Measurements from ENCODE around the gene MICAL1.

DNA sequence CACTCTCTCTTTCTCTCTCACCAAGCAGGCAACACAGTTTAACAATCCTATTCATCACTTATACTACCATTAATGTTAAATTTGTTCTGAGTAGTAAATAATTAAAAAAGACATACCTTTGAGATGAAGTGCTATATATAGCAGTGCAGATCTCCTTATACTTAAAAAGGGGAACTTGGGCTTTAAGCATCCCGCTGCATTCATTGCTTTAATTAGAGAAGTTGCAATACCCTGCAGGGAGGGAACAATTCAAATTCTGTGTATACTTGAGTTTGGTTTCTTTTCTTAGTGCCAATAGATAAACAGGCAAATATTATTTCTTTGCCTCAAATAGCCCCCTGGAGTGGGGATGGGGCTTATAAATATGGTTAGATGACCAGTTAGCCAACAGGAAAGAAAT, 38.3 kb upstream of the MICAL1 start:
- no peak for TF ChIP-seq CTCF (IDR thresholded peaks at IDR 0.05; ENCODE audit: poor library complexity, severe bottlenecking)
- no peak for TF ChIP-seq POLR2AphosphoS5 (IDR thresholded peaks at IDR 0.05)
- no peak for TF ChIP-seq EP300 (conservative IDR thresholded peaks at IDR 0.05; ENCODE audit: poor library complexity, severe bottlenecking)
- TF ChIP-seq, protein P1, sequence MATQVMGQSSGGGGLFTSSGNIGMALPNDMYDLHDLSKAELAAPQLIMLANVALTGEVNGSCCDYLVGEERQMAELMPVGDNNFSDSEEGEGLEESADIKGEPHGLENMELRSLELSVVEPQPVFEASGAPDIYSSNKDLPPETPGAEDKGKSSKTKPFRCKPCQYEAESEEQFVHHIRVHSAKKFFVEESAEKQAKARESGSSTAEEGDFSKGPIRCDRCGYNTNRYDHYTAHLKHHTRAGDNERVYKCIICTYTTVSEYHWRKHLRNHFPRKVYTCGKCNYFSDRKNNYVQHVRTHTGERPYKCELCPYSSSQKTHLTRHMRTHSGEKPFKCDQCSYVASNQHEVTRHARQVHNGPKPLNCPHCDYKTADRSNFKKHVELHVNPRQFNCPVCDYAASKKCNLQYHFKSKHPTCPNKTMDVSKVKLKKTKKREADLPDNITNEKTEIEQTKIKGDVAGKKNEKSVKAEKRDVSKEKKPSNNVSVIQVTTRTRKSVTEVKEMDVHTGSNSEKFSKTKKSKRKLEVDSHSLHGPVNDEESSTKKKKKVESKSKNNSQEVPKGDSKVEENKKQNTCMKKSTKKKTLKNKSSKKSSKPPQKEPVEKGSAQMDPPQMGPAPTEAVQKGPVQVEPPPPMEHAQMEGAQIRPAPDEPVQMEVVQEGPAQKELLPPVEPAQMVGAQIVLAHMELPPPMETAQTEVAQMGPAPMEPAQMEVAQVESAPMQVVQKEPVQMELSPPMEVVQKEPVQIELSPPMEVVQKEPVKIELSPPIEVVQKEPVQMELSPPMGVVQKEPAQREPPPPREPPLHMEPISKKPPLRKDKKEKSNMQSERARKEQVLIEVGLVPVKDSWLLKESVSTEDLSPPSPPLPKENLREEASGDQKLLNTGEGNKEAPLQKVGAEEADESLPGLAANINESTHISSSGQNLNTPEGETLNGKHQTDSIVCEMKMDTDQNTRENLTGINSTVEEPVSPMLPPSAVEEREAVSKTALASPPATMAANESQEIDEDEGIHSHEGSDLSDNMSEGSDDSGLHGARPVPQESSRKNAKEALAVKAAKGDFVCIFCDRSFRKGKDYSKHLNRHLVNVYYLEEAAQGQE (IDR thresholded peaks at IDR 0.05; ENCODE audit: borderline replicate concordance), result no peak
- TF ChIP-seq EZH2 (IDR thresholded peaks at IDR 0.05; ENCODE audit: borderline replicate concordance, insufficient read depth, low read length, poor library complexity, severe bottlenecking), result no peak
- TF ChIP-seq SMC3 (conservative IDR thresholded peaks at IDR 0.05; ENCODE audit: poor library complexity), result no peak
- TF ChIP-seq RAD21 (conservative IDR thresholded peaks at IDR 0.05), result no peak
- no peak for TF ChIP-seq TAF1 (IDR thresholded peaks at IDR 0.05; ENCODE audit: low read depth)
- no peak for TF ChIP-seq MXI1 (conservative IDR thresholded peaks at IDR 0.05; ENCODE audit: poor library complexity, severe bottlenecking)

Measured in neural cell (in vitro differentiated cells).